Ovary (tissue), 9 donors: ENCODE results near the gene TGM1. TPM values are rescaled to one million over a fixed set of nuclear protein-coding genes. Genes with fewer than 3 reads are reported as not detected.

Experiments
- polyA plus RNA-seq, 2 donors: library from polyadenylated mRNA; stranded (reverse); fragments of 200-250 nt in 1 of 2; fragments of 350-450 nt in 1 of 2; fragmentation: Illumina TruSeq in 1 of 2; extraction: RNeasy Lipid Tissue Mini Kit (QIAGEN cat#74804) in 1 of 2; gene quantifications; one replicate each; pipeline ENCODE4 v1.2.3, GENCODE V29; 2013 to 2014
- small RNA-seq: library from RNA; depleted of rRNA; stranded (forward); fragments of <200 nt; gene quantifications from one replicate; pipeline ENCODE3, GENCODE V24; 2016
- total RNA-seq, 7 donors: library from RNA; depleted of rRNA in 2 of 7; stranded (reverse); fragments of >200 nt in 2 of 7; fragmentation: NEBNext Ultra II Directional in 3 of 7; extraction: Animal tissue kit (Norgen Biotek cat#: 25700) in 3 of 7; gene quantifications; one replicate each; pipeline versions ENCODE4 v1.1.0 to v1.2.4, GENCODE V29; 2016 to 2023
- donor health status: DM: no; HTN: no; CAD: no; lungs with moderate emphysema.
- donor health status: DM: no; HTN: no; CAD: no.
- donor health status: Bipolar disorder and iron deficiency.
- donor health status: DM: yes; HTN: yes; CAD: no.
- donor health status: DM: no; HTN: no; CAD: no.
- donor health status: DM: yes; HTN: yes; CAD: no.

TGM1 gene
- total and polyA plus RNA-seq, 9 donors: 1.1 to 152 (median 4.2) TPM

Small RNAs within 50 kb of the gene (small RNA-seq; reads per million reads assigned to genes)
- gene CHMP4A: not detected
- gene MDP1: not detected

Other genes starting within 250 kb of the TGM1 start
Only the 30 nearest of the 34 such genes appear.
- 10 to 100 TPM in 1 of 7 donors, 1 to 10 TPM in 6; 2.4 to 66.8 (median 5.4) TPM for gene PCK2, start 168.9 kb downstream of the TGM1 start, total RNA-seq
- 1 to 10 TPM; 3.1 to 5.6 TPM for gene PCK2, start 168.9 kb downstream of the TGM1 start, polyA plus RNA-seq
- gene DCAF11, start 148.4 kb downstream of the TGM1 start, total RNA-seq: 10 to 100 TPM; 34.7 to 71.4 (median 51.5) TPM
- 10 to 100 TPM; 38.7 to 62.4 TPM for gene DCAF11, start 148.4 kb downstream of the TGM1 start, polyA plus RNA-seq
- 1 to 10 TPM; 1.0 to 4.1 (median 2.8) TPM for gene NRL, start 148.2 kb downstream of the TGM1 start, total RNA-seq
- 1 to 10 TPM in 1 of 2 donors, under 1 TPM in 1; 0.78 to 2.8 TPM for gene NRL, start 148.2 kb downstream of the TGM1 start, polyA plus RNA-seq
- 1 to 10 TPM in 1 of 7 donors, under 1 TPM in 4, not detected in 2; 0.57 to 1.2 (median 0.77) TPM for gene FITM1, start 132.5 kb downstream of the TGM1 start, total RNA-seq
- gene FITM1, start 132.5 kb downstream of the TGM1 start, polyA plus RNA-seq: under 1 TPM in 1 of 2 donors, not detected in 1; 0.80 TPM
- 100 to 1,000 TPM in 6 of 7 donors, 10 to 100 TPM in 1; 93.6 to 193 (median 168) TPM for gene PSME1, start 127.0 kb downstream of the TGM1 start, total RNA-seq
- gene PSME1, start 127.0 kb downstream of the TGM1 start, polyA plus RNA-seq: 100 to 1,000 TPM; 220 to 261 TPM
- gene EMC9, start 121.6 kb downstream of the TGM1 start, total RNA-seq: 10 to 100 TPM; 13.0 to 26.3 (median 17.3) TPM
- 10 to 100 TPM in 1 of 2 donors, 1 to 10 TPM in 1; 5.1 to 30.7 TPM for gene EMC9, start 121.6 kb downstream of the TGM1 start, polyA plus RNA-seq
- 100 to 1,000 TPM in 3 of 7 donors, 10 to 100 TPM in 4; 34.7 to 129 (median 95.6) TPM for gene PSME2, start 116.6 kb downstream of the TGM1 start, total RNA-seq
- gene PSME2, start 116.6 kb downstream of the TGM1 start, polyA plus RNA-seq: 100 to 1,000 TPM in 1 of 2 donors, 10 to 100 TPM in 1; 82.5 to 160 TPM
- 10 to 100 TPM; 19.2 to 74.4 (median 61.4) TPM for gene RNF31, start 115.7 kb downstream of the TGM1 start, total RNA-seq
- 10 to 100 TPM; 36.1 to 40.0 TPM for gene RNF31, start 115.7 kb downstream of the TGM1 start, polyA plus RNA-seq
- gene IRF9, start 101.9 kb downstream of the TGM1 start, total RNA-seq: 100 to 1,000 TPM in 1 of 7 donors, 10 to 100 TPM in 6; 31.6 to 151 (median 72.7) TPM
- 100 to 1,000 TPM in 1 of 2 donors, 10 to 100 TPM in 1; 87.4 to 212 TPM for gene IRF9, start 101.9 kb downstream of the TGM1 start, polyA plus RNA-seq
- gene REC8, start 91.1 kb downstream of the TGM1 start, total RNA-seq: 10 to 100 TPM in 4 of 7 donors, 1 to 10 TPM in 3; 6.2 to 75.4 (median 13.5) TPM
- 1 to 10 TPM; 4.9 to 5.1 TPM for gene REC8, start 91.1 kb downstream of the TGM1 start, polyA plus RNA-seq
- 10 to 100 TPM; 12.3 to 50.9 (median 34.0) TPM for gene IPO4, start 74.4 kb downstream of the TGM1 start, total RNA-seq
- gene IPO4, start 74.4 kb downstream of the TGM1 start, polyA plus RNA-seq: 10 to 100 TPM in 1 of 2 donors, 1 to 10 TPM in 1; 5.6 to 11.3 TPM
- 10 to 100 TPM; 34.9 to 65.6 (median 44.9) TPM for gene TM9SF1, start 67.7 kb downstream of the TGM1 start, total RNA-seq
- 10 to 100 TPM; 32.3 to 40.0 TPM for gene TM9SF1, start 67.7 kb downstream of the TGM1 start, polyA plus RNA-seq
- 1 to 10 TPM in 2 of 7 donors, under 1 TPM in 2, not detected in 3; 0.45 to 1.1 (median 0.90) TPM for gene TSSK4, start 57.5 kb downstream of the TGM1 start, total RNA-seq
- under 1 TPM in 1 of 2 donors, not detected in 1; 0.06 TPM for gene TSSK4, start 57.5 kb downstream of the TGM1 start, polyA plus RNA-seq
- 10 to 100 TPM; 26.8 to 57.5 (median 41.0) TPM for gene CHMP4A, start 49.7 kb downstream of the TGM1 start, total RNA-seq
- 100 to 1,000 TPM in 1 of 2 donors, 10 to 100 TPM in 1; 56.1 to 105 TPM for gene CHMP4A, start 49.7 kb downstream of the TGM1 start, polyA plus RNA-seq
- 10 to 100 TPM; 15.5 to 27.7 (median 18.1) TPM for gene MDP1, start 47.1 kb downstream of the TGM1 start, total RNA-seq
- 10 to 100 TPM; 19.4 to 32.6 TPM for gene MDP1, start 47.1 kb downstream of the TGM1 start, polyA plus RNA-seq
- gene NEDD8, start 30.8 kb downstream of the TGM1 start, total RNA-seq: 100 to 1,000 TPM in 6 of 7 donors, 10 to 100 TPM in 1; 69.7 to 155 (median 124) TPM
- 100 to 1,000 TPM; 180 to 301 TPM for gene NEDD8, start 30.8 kb downstream of the TGM1 start, polyA plus RNA-seq
- 10 to 100 TPM; 46.2 to 64.7 (median 57.7) TPM for gene GMPR2, start 30.2 kb downstream of the TGM1 start, total RNA-seq
- 10 to 100 TPM; 66.3 to 85.7 TPM for gene GMPR2, start 30.2 kb downstream of the TGM1 start, polyA plus RNA-seq
- gene TINF2, start 20.6 kb downstream of the TGM1 start, total RNA-seq: 10 to 100 TPM; 45.8 to 87.2 (median 58.5) TPM
- gene TINF2, start 20.6 kb downstream of the TGM1 start, polyA plus RNA-seq: 10 to 100 TPM; 36.5 to 72.0 TPM
- 10 to 100 TPM; 19.7 to 48.3 (median 23.2) TPM for gene RABGGTA, start 8.4 kb upstream of the TGM1 start, total RNA-seq
- gene RABGGTA, start 8.4 kb upstream of the TGM1 start, polyA plus RNA-seq: 10 to 100 TPM in 1 of 2 donors, 1 to 10 TPM in 1; 7.9 to 20.1 TPM
- 10 to 100 TPM; 16.0 to 35.6 (median 21.4) TPM for gene DHRS1, start 36.6 kb upstream of the TGM1 start, total RNA-seq
- 10 to 100 TPM; 12.8 to 17.9 TPM for gene DHRS1, start 36.6 kb upstream of the TGM1 start, polyA plus RNA-seq
- 10 to 100 TPM; 12.0 to 28.6 (median 22.5) TPM for gene NOP9, start 36.7 kb upstream of the TGM1 start, total RNA-seq
- gene NOP9, start 36.7 kb upstream of the TGM1 start, polyA plus RNA-seq: 10 to 100 TPM in 1 of 2 donors, 1 to 10 TPM in 1; 9.2 to 22.1 TPM
- 10 to 100 TPM; 13.8 to 38.4 (median 22.6) TPM for gene CIDEB, start 44.8 kb upstream of the TGM1 start, total RNA-seq
- gene CIDEB, start 44.8 kb upstream of the TGM1 start, polyA plus RNA-seq: 10 to 100 TPM; 17.1 to 29.0 TPM
- gene LTB4R2, start 47.0 kb upstream of the TGM1 start, total RNA-seq: 10 to 100 TPM in 1 of 7 donors, 1 to 10 TPM in 6; 4.5 to 10.1 (median 5.5) TPM
- 1 to 10 TPM in 1 of 2 donors, under 1 TPM in 1; 0.85 to 1.8 TPM for gene LTB4R2, start 47.0 kb upstream of the TGM1 start, polyA plus RNA-seq
- 1 to 10 TPM; 4.4 to 9.4 (median 7.7) TPM for gene LTB4R, start 48.3 kb upstream of the TGM1 start, total RNA-seq
- 1 to 10 TPM; 2.9 to 7.1 TPM for gene LTB4R, start 48.3 kb upstream of the TGM1 start, polyA plus RNA-seq
- 10 to 100 TPM in 5 of 7 donors, 1 to 10 TPM in 2; 7.8 to 33.3 (median 11.3) TPM for gene ADCY4, start 71.9 kb upstream of the TGM1 start, total RNA-seq
- 10 to 100 TPM; 15.0 to 19.7 TPM for gene ADCY4, start 71.9 kb upstream of the TGM1 start, polyA plus RNA-seq
- 1 to 10 TPM in 5 of 7 donors, under 1 TPM in 2; 0.61 to 3.2 (median 1.1) TPM for gene RIPK3, start 76.8 kb upstream of the TGM1 start, total RNA-seq
- gene RIPK3, start 76.8 kb upstream of the TGM1 start, polyA plus RNA-seq: 1 to 10 TPM; 1.5 to 2.8 TPM
- 100 to 1,000 TPM in 5 of 7 donors, 10 to 100 TPM in 2; 74.1 to 288 (median 186) TPM for gene NFATC4, start 105.0 kb upstream of the TGM1 start, total RNA-seq
- 100 to 1,000 TPM in 1 of 2 donors, 10 to 100 TPM in 1; 25.9 to 157 TPM for gene NFATC4, start 105.0 kb upstream of the TGM1 start, polyA plus RNA-seq
- gene NYNRIN, start 135.8 kb upstream of the TGM1 start, total RNA-seq: 10 to 100 TPM; 22.5 to 76.0 (median 63.6) TPM
- gene NYNRIN, start 135.8 kb upstream of the TGM1 start, polyA plus RNA-seq: 10 to 100 TPM; 22.0 to 26.2 TPM
- gene CBLN3, start 166.5 kb upstream of the TGM1 start, total RNA-seq: 10 to 100 TPM in 1 of 7 donors, 1 to 10 TPM in 6; 2.0 to 10.5 (median 4.7) TPM
- gene CBLN3, start 166.5 kb upstream of the TGM1 start, polyA plus RNA-seq: 1 to 10 TPM; 5.8 to 7.5 TPM
- gene KHNYN, start 166.8 kb upstream of the TGM1 start, total RNA-seq: 10 to 100 TPM; 41.1 to 84.8 (median 67.8) TPM
- 10 to 100 TPM; 35.1 to 44.4 TPM for gene KHNYN, start 166.8 kb upstream of the TGM1 start, polyA plus RNA-seq